HepG2 (cell line): ENCODE measurements around the gene CTSA.

Experiments used
- MAX ChIP-seq: IDR thresholded peaks from 2 replicates; pipeline ENCODE4 v1.6.1; 2012; ENCODE audit warnings: inconsistent platforms
- PAX8 ChIP-seq: sonication (generic); formaldehyde crosslinking; IDR thresholded peaks from 2 replicates; pipeline ENCODE4 v1.8.0; 2022; ENCODE audit warnings: mild to moderate bottlenecking, missing genetic modification reagents, borderline replicate concordance
- ZKSCAN1 ChIP-seq: fragments of 150-350 bp; IDR thresholded peaks from 2 replicates; pipeline ENCODE4 v1.6.1; 2014; ENCODE audit warnings: low read length

- no peak for TF ChIP-seq PAX8 (CRISPR knock-in tag)
- TF ChIP-seq MAX: no peak
- TF ChIP-seq ZKSCAN1: no peak
Measured at GRCh38 chr20:45878076-45878761, 12.9 kb upstream of the CTSA start.
